GM13977 (cell line): ENCODE data around the gene DPYSL4.

Experiments used
- DNase-seq: peaks from one replicate; pipeline ENCODE4 v3.0.0; 2012; ENCODE audit warnings: low spot score
- in situ Hi-C: fragments of 300-500 bp; cut with MboI; formaldehyde crosslinking; loops from one replicate; pipeline ENCODE4 v1.12.0; 2022; ENCODE audit warnings: low sequenced_read_pairs, low pct_unique_long_range_greater_than_20kb, mixed read lengths, inconsistent platforms; ENCODE audit not compliant: unreplicated experiment
- TF ChIP-seq, protein P1 (sequence below): IDR thresholded peaks from 2 replicates; pipeline ENCODE4 v1.5.1; 2012; ENCODE audit warnings: mild to moderate bottlenecking, control low read depth; ENCODE audit not compliant: insufficient read depth; ENCODE audit errors: extremely low read depth, missing control alignments

The DPYSL4 gene

DNA sequence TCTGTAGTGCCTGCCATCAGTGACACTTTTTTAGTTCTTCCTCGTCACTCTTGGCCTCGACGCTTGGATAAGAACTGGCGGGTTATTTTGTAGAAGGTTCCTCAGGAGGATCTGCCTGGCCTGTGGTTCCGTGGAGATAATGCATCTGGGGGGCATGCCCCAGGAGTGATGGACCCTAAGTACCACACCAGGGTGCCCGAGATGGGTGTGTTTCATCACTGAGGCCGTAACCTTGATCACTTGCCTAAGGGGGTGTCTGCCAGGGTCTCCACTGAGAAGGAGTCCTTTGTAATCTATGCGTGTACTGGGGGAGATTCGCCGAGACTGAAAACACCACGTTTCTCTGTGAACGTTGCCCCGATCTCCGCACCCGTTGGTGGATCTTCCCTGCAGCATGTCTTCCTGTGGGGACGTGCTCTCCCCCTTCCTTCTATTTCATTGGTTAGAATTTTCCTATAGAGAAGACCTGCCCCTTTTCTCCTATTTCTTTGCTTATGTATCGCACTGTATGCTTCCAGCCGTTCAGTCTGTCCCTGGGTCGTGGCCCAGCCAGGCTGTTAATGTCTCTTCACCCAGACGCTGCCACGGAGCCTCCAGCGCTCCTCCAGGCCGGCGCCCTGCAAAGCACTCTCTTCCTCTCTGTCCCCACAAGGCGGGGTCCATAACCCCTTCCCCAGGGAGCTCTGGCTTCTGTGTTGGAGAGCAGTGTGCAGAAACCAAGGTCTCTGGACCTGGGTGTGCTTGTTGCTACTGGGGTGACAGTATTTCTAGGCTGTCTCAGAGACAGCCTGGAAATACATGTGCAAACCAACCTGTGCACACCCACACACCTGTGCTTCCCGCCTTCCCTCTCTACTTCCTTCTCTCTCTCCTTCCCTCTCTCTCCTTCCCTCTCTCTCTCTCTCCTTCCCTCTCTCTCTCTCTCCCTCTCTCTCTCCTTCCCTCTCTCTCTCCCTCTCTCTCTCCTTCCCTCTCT is 14.4 kb upstream of the DPYSL4 start:
- in situ Hi-C loops: no loop called here
- TF ChIP-seq, protein P1, sequence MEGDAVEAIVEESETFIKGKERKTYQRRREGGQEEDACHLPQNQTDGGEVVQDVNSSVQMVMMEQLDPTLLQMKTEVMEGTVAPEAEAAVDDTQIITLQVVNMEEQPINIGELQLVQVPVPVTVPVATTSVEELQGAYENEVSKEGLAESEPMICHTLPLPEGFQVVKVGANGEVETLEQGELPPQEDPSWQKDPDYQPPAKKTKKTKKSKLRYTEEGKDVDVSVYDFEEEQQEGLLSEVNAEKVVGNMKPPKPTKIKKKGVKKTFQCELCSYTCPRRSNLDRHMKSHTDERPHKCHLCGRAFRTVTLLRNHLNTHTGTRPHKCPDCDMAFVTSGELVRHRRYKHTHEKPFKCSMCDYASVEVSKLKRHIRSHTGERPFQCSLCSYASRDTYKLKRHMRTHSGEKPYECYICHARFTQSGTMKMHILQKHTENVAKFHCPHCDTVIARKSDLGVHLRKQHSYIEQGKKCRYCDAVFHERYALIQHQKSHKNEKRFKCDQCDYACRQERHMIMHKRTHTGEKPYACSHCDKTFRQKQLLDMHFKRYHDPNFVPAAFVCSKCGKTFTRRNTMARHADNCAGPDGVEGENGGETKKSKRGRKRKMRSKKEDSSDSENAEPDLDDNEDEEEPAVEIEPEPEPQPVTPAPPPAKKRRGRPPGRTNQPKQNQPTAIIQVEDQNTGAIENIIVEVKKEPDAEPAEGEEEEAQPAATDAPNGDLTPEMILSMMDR: no peak
- DNase-seq: no peak

DNA sequence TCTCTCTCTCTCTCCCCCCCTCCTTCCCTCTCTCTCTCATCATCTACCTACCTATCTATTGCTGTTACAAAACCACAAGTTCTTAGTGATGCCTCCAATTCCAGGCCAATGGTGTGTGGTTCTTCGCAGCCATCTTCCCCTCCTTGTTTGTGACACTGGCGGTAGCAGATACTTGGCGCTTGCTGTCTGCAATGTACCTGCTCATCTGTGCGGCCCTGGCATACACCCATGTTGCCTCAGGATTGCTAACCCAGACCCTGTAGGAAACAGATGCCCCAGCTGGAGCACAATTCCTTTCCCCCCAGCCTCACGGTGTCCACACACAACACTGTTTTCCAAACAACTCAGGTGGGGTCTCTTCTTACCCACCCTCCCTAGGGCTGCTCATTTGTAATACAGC is 13.6 kb upstream of the DPYSL4 start:
- TF ChIP-seq, protein P1: no peak
- in situ Hi-C loops: no loop called here
- DNase-seq: no peak

DNA sequence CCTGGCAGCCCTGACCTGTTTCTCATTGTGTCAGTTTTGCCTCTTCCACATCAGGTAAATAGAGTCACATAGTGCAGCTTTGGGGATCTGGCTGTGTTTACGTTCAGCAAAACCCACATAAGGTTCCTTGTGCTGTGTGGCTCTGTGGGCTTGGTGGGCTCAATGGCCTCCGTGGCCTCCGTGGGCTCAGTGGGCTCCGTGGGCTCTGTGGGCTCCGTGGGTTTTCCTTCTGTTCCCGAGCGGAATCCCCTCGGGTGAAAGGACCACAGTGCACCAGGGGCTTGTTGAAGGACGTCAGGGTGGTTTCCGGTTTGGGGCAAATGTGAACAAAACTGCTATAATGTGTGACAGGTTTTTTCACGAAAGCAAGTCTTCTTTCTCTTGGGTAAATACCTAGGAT is 12.5 kb upstream of the DPYSL4 start:
- DNase-seq: no peak
- in situ Hi-C loops: no loop called here
- TF ChIP-seq, protein P1: no peak

DNA sequence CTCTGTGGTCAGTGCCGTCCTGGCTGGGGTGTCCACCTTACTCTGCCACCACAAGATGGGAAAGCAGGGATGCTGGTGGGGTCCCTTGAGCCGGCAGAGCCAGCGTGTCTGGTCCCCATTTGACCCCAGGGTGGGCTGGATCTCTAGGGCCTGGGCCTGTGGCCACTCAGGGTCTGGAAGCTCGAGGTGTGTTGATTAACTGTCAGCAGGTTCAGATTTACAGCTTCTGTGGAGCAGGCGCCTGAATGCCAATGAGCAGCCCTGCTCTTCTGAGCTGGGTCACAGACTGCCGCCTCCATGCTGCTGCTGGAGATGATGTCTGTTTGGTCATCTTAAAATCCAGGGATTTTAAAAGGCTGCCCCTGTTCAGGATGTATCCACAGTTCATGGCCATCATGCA is 11.3 kb upstream of the DPYSL4 start:
- no peak for DNase-seq
- in situ Hi-C loops: no loop called here
- TF ChIP-seq, protein P1: no peak

DNA sequence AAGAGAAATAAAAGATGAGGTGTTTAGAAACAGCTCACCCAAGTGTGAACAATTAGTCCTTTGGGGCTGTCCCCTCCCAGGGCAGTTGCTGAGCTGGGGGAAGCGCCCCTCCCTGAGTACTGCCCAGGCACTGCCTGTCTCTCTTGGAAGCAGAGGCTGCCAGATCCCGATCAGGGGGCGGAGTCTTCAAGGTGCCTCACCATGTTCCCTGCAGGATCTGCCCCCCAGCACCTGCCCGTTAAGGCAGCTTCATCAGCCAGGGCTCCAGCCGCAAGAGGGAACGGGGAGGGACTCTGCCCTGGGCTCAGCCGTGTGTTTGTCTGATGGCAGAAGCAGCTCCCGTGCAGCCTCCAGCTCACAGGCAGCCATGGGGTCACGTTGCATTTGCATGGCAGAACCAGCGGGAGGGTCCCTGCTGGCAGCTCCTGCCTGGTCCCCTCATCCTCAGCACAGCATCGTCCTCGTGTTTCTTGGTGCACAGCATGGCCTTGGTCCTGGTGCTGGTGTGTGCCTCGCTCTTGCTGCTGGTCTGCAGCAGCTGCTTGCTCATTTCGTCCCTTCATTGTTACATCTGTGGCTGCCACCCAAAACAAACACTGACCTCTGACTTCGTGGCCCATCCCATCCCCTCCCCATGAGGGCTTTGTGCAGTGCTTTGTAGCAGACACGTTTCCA is 10.7 kb upstream of the DPYSL4 start:
- DNase-seq: no peak
- in situ Hi-C loops: no loop called here
- TF ChIP-seq, protein P1: no peak

DNA sequence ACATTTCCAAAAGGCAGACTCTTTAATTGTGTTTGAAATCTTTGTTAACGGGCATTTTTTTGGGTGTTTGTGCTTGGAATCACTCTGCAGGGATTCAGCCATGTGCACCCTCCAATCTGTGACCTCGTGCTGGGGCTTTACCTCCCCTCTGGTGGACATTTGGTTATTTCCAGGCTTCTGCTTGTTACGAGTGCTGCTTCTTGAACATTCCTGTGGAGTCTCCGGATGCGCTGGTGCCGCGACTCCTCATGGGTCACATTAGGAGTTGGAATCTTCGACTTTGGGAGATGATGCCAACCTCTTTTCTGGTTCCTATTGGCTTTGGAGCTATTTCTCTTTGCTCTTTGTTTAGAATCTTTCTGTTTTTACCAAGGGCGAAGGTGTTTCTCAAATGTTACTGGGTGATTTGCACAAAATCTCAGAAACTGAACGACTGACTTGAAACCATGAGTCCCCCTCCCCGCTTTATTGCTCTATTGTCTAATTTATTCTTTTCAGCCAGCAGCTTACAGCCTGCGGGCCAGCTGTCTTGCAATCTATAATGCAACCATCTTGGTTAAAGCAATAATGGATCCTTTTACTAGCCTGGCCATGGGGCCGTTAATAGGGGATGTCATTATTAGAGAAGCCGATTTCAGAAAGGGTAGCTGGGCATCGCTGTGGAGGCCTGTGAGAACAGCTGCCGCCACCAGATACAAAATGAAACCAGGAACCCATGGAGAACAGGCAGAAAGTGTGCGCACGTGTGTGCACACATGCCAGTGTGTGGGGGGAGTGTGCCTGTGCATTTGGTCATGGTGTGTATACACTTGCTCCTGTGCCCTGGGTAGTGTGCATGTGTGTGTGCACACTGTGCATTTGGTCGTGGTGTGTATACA is 9.9 kb upstream of the DPYSL4 start:
- in situ Hi-C loops: no loop called here
- no peak for DNase-seq
- TF ChIP-seq, protein P1: no peak
